LNCaP clone FGC (cell line): ENCODE data around the gene TEKT2.

Experiments
- DNase-seq: peaks from one replicate; pipeline ENCODE4 v3.0.0-alpha.2; 2011; ENCODE audit warnings: low read depth
- H3K4me3 ChIP-seq: 2 replicates; pipeline ENCODE4 v1.5.1; 2011; ENCODE audit warnings: mild to moderate bottlenecking, low read depth, low read length, control low read depth
- CTCF ChIP-seq: IDR thresholded peaks from 2 replicates; pipeline ENCODE4 v1.5.1; 2012; ENCODE audit warnings: mild to moderate bottlenecking; ENCODE audit not compliant: control insufficient read depth, insufficient read depth; ENCODE audit errors: extremely low read depth

TEKT2 gene

GRCh38 chr1:36106269-36106668 is 22.4 kb downstream of the TEKT2 start:
- no peak overlapping the region for H3K4me3 ChIP-seq
- TF ChIP-seq CTCF, result no peak
- no peak for DNase-seq

- no peak for TF ChIP-seq CTCF
- no peak overlapping the region for H3K4me3 ChIP-seq
- DNase-seq, result no peak
These were observed 23.5 kb downstream of the TEKT2 start for GRCh38 chr1:36107394-36107793.

- no peak for DNase-seq
- no peak overlapping the region for H3K4me3 ChIP-seq
- no peak for TF ChIP-seq CTCF
These were observed 24.4 kb downstream of the TEKT2 start for GRCh38 chr1:36108314-36108713.

- H3K4me3 ChIP-seq, result no peak overlapping the region
- DNase-seq, result no peak
These were observed 25.3 kb downstream of the TEKT2 start for GRCh38 chr1:36109041-36109679.

GRCh38 chr1:36111151-36111550 is 27.3 kb downstream of the TEKT2 start:
- TF ChIP-seq CTCF, result no peak
- no peak for DNase-seq
- H3K4me3 ChIP-seq, result no peak overlapping the region

More at GRCh38 chr1:36109041-36109679, 25.3 kb downstream of the TEKT2 start:
- TF ChIP-seq CTCF, result no peak

GRCh38 chr1:36112823-36113222 is 28.9 kb downstream of the TEKT2 start:
- no peak for TF ChIP-seq CTCF
- no peak overlapping the region for H3K4me3 ChIP-seq
- no peak for DNase-seq

- DNase-seq, result no peak
- no peak for TF ChIP-seq CTCF
- no peak overlapping the region for H3K4me3 ChIP-seq
These were observed 30.5 kb downstream of the TEKT2 start for GRCh38 chr1:36114371-36114770.
